Neural progenitor cell (in vitro differentiated cells): ENCODE data around the gene PAK6. TPM values are rescaled to one million over a fixed set of nuclear protein-coding genes. Genes with fewer than 3 reads are reported as not detected.

Experiments used
- DNase-seq: peaks from one replicate; pipeline ENCODE4 v3.0.0-alpha.2; 2016; ENCODE audit warnings: low spot score
- H2AFZ ChIP-seq: fragments of 200-600 bp; sonication (generic); replicated peaks from 2 replicates; pipeline ENCODE4 v1.6.1; 2016; ENCODE audit warnings: antibody characterized with exemption
- H3F3A ChIP-seq: fragments of 200-600 bp; sonication (generic); 2 replicates; pipeline ENCODE4 v1.6.1; 2016; ENCODE audit warnings: antibody characterized with exemption, low read depth
- H3K27ac ChIP-seq: fragments of 200-600 bp; sonication (generic); 2 replicates; pipeline ENCODE4 v1.5.1; 2016; ENCODE audit warnings: mild to moderate bottlenecking
- H3K27me3 ChIP-seq: fragments of 200-600 bp; sonication (generic); 2 replicates; pipeline ENCODE4 v1.6.1; 2016; ENCODE audit warnings: mild to moderate bottlenecking, moderate library complexity
- H3K36me3 ChIP-seq: fragments of 200-600 bp; sonication (generic); 2 replicates; pipeline ENCODE4 v1.5.1; 2016
- H3K4me1 ChIP-seq: fragments of 200-600 bp; sonication (generic); 2 replicates; pipeline ENCODE4 v1.6.1; 2016; ENCODE audit warnings: mixed run types
- H3K4me2 ChIP-seq: fragments of 200-600 bp; sonication (generic); 2 replicates; pipeline ENCODE4 v1.6.1; 2016
- H3K4me3 ChIP-seq: fragments of 200-600 bp; sonication (generic); 2 replicates; pipeline ENCODE4 v1.5.1; 2016
- H3K79me2 ChIP-seq: fragments of 200-600 bp; sonication (generic); 2 replicates; pipeline ENCODE4 v1.6.1; 2016; ENCODE audit warnings: low read depth
- H3K9ac ChIP-seq: fragments of 200-600 bp; sonication (generic); 2 replicates; pipeline ENCODE4 v1.6.1; 2016
- H3K9me3 ChIP-seq: fragments of 200-600 bp; sonication (generic); 2 replicates; pipeline ENCODE4 v1.5.1; 2016; ENCODE audit warnings: low read depth
- H4K20me1 ChIP-seq: fragments of 200-600 bp; sonication (generic); 2 replicates; pipeline ENCODE4 v1.6.1; 2016; ENCODE audit warnings: low read depth
- H3K27ac Mint-ChIP-seq: 3 replicates; pipeline ENCODE4 v1.8.0; 2021; ENCODE audit warnings: mixed read lengths
- H3K27me3 Mint-ChIP-seq: 2 replicates; pipeline ENCODE4 v1.8.0; 2022; ENCODE audit warnings: low read depth, mild to moderate bottlenecking, inconsistent platforms, moderate library complexity, mixed read lengths; ENCODE audit not compliant: insufficient read depth
- H3K36me3 Mint-ChIP-seq: 3 replicates; pipeline ENCODE4 v1.8.0; 2021; ENCODE audit warnings: mixed read lengths
- H3K4me1 Mint-ChIP-seq: 3 replicates; pipeline ENCODE4 v1.8.0; 2021; ENCODE audit warnings: mixed read lengths
- H3K4me3 Mint-ChIP-seq: 3 replicates; pipeline ENCODE4 v1.8.0; 2021; ENCODE audit warnings: mild to moderate bottlenecking, moderate library complexity, mixed read lengths
- H3K9me3 Mint-ChIP-seq: 3 replicates; pipeline ENCODE4 v1.8.0; 2020; ENCODE audit warnings: mixed read lengths
- CTCF ChIP-seq: fragments of 200-600 bp; sonication (generic); IDR thresholded peaks from 2 replicates; pipeline ENCODE4 v1.5.1; 2017; ENCODE audit warnings: antibody characterized with exemption, mild to moderate bottlenecking
- EZH2 ChIP-seq: fragments of 200-600 bp; sonication (generic); IDR thresholded peaks from 2 replicates; pipeline ENCODE4 v1.6.1; 2017; ENCODE audit warnings: antibody characterized with exemption, mild to moderate bottlenecking, moderate library complexity
- EZH2phosphoT487 ChIP-seq: fragments of 200-600 bp; sonication (generic); IDR thresholded peaks from 2 replicates; pipeline ENCODE4 v1.6.1; 2017; ENCODE audit warnings: antibody characterized with exemption
- total RNA-seq: library from RNA; depleted of rRNA; stranded (reverse); fragments of >200 nt; gene quantifications from 2 replicates; pipeline ENCODE4 v1.2.3, GENCODE V29; 2015; ENCODE audit warnings: low replicate concordance

PAK6 gene
- total RNA-seq, 1 donor from 2014 or later, result not detected

GRCh38 chr15:40309344-40309862 lies 70.5 kb downstream of the PAK6 start:
- Histone ChIP-seq H3K4me3 (no peak overlapping the region), H3K9ac (no peak overlapping the region), H3K27ac (no peak overlapping the region), H3K9me3 (no peaks in the 10 kb centered on the region), H4K20me1 (no peaks in the 10 kb centered on the region), H3K27me3 (peaks cover 23% of the 10 kb centered on the region), H3F3A (no peaks in the 10 kb centered on the region), H3K79me2 (no peaks in the 10 kb centered on the region), H3K4me2 (no peak overlapping the region), H2AFZ (no peak overlapping the region), H3K4me1 (peaks cover 14% of the 10 kb centered on the region), H3K36me3 (no peaks in the 10 kb centered on the region)
- H3K27ac Mint-ChIP-seq, result peak overlapping the region; percentile 94
- peak overlapping the region; percentile 51 for H3K4me3 Mint-ChIP-seq
- no peaks in the 10 kb centered on the region for H3K36me3 Mint-ChIP-seq
- DNase-seq, result no peak
- peaks cover 25% of the 10 kb centered on the region for H3K27me3 Mint-ChIP-seq
- peaks cover 33% of the 10 kb centered on the region for H3K4me1 Mint-ChIP-seq
- no peaks in the 10 kb centered on the region for H3K9me3 Mint-ChIP-seq
- TF ChIP-seq CTCF (no peak), EZH2 (no peak), EZH2phosphoT487 (no peak)

- no peaks in the 10 kb centered on the region for H3K79me2 ChIP-seq
- peak overlapping the region; percentile 72 for H3K4me3 Mint-ChIP-seq
- peak; percentile 81 for DNase-seq
- H4K20me1 ChIP-seq, result no peaks in the 10 kb centered on the region
- peaks cover 33% of the 10 kb centered on the region for H3K4me1 Mint-ChIP-seq
- peaks cover 14% of the 10 kb centered on the region for H3K4me1 ChIP-seq
- H3K9ac ChIP-seq, result no peak overlapping the region
- H3K36me3 Mint-ChIP-seq, result no peaks in the 10 kb centered on the region
- H3K27ac Mint-ChIP-seq, result no peak overlapping the region
- H3F3A ChIP-seq, result no peaks in the 10 kb centered on the region
- peaks cover 23% of the 10 kb centered on the region for H3K27me3 ChIP-seq
- no peaks in the 10 kb centered on the region for H3K36me3 ChIP-seq
- H3K9me3 ChIP-seq, result no peaks in the 10 kb centered on the region
- H2AFZ ChIP-seq, result no peak overlapping the region
- TF ChIP-seq CTCF, result peak; percentile 76
- no peak for TF ChIP-seq EZH2phosphoT487
- no peak overlapping the region for H3K4me3 ChIP-seq
- H3K27me3 Mint-ChIP-seq, result peaks cover 26% of the 10 kb centered on the region
- no peak overlapping the region for H3K4me2 ChIP-seq
- H3K9me3 Mint-ChIP-seq, result no peaks in the 10 kb centered on the region
- no peak overlapping the region for H3K27ac ChIP-seq
Measured at GRCh38 chr15:40310001-40310959, 71.4 kb downstream of the PAK6 start.

- TF ChIP-seq EZH2phosphoT487 (no peak), EZH2 (no peak), CTCF (no peak)
- no peak for DNase-seq
- H3K9me3 Mint-ChIP-seq, result no peaks in the 10 kb centered on the region
- no peak overlapping the region for H3K27ac Mint-ChIP-seq
- H3K9me3 ChIP-seq, result no peaks in the 10 kb centered on the region
- H3K9ac ChIP-seq, result no peak overlapping the region
- H3K4me3 ChIP-seq, result no peak overlapping the region
- no peaks in the 10 kb centered on the region for H3K36me3 ChIP-seq
- H3F3A ChIP-seq, result no peaks in the 10 kb centered on the region
- peaks cover 33% of the 10 kb centered on the region for H3K4me1 Mint-ChIP-seq
- H3K27me3 ChIP-seq, result peaks cover 23% of the 10 kb centered on the region
- H3K4me2 ChIP-seq, result no peak overlapping the region
- no peaks in the 10 kb centered on the region for H4K20me1 ChIP-seq
- H2AFZ ChIP-seq, result no peak overlapping the region
- no peak overlapping the region for H3K4me3 Mint-ChIP-seq
- no peaks in the 10 kb centered on the region for H3K79me2 ChIP-seq
- no peak overlapping the region for H3K27ac ChIP-seq
- peaks cover 26% of the 10 kb centered on the region for H3K27me3 Mint-ChIP-seq
- H3K36me3 Mint-ChIP-seq, result no peaks in the 10 kb centered on the region
- peaks cover 14% of the 10 kb centered on the region for H3K4me1 ChIP-seq
Measured at GRCh38 chr15:40310993-40311392, 72.1 kb downstream of the PAK6 start.
